HG02623 (cell line): Measurements from ENCODE around the gene MKS1.

ENCODE experiments used
- ATAC-seq: cut with Tn5 transposase; IDR thresholded peaks from one replicate; pipeline ENCODE4 v1.9.1; 2021; ENCODE audit warnings: moderate library complexity; ENCODE audit not compliant: unreplicated experiment

Gene MKS1

DNA sequence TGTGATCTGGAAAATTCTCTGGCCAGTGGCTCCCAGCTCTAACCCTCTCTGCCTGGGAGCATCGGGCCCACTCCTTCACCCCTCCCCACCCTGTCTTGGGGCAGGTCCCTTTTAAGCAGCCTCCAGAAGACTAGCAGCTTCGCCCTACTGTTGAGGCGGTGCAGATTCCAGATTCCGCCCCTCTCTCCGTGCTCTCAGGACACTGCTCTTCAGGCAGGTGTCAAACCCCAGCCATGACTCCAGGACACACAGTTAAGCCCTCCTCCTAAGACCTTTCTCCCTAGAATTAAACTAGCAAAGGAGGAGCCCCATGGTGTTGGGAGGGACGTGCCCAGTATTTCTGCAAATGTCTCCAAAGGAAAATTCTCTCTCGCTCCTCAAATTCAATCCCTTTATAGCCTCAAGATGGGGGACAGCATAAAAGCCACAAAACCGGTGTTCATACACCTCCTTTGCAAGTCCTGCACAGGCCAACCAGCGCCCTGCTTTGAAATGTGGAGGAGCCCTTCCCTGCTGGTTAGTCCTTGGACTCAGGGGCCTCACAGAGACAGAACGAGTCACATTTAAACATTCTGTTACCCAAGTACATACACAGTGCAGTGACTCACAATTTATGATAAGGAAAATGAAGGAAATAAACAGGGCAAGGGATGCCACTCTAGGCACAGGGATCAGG, 26.5 kb upstream of the MKS1 start:
- no peak for ATAC-seq

DNA sequence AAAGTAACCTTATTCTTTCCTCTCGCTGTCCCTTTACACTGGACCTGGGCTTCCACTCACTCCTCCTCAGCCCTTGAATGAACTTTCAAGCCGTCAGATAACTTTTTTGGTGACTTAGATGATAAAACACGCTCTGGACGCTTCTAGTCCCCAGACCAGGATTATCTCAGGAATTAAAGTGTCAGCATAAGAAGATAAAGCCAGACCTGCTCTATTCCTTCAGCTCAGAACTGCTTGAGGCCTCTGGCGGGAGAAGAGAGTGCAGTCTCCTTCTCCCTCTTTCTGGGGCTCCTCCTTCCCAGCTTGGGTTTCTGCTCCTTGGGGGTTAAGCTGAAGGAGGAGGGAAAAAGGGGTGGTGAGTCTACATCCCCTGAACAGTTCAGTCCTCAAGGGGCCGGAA, 25.9 kb upstream of the MKS1 start:
- ATAC-seq, result no peak

DNA sequence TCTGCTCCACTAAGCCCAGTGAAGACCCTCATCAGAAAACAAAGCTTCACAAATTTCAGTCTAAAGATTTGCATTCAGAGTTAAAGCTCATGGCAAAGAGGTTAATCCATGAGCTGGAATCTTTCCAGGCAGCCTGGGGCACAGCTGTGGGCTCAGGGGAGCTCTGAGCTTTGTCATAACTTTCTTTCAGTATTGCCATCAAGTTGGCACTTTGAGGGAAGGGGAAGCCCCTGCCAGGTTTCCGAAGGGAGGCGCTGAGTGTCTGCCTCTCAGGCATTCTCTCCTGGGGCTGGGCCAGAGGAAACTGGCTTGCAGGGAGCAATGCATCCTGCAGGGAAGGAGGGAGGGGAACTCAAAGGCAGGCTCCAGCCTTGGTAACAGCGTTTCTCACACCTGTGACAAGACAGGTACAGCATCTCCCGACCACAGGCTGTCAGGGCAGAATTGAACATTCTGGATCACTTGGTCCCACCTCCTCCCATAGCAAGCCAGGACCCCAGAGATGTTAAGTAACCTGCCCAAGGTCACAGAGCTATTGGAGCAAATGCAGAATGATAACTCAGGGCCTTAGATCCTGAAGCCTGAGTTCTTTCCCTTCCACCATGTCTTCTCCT, 23.2 kb upstream of the MKS1 start:
- no peak for ATAC-seq

DNA sequence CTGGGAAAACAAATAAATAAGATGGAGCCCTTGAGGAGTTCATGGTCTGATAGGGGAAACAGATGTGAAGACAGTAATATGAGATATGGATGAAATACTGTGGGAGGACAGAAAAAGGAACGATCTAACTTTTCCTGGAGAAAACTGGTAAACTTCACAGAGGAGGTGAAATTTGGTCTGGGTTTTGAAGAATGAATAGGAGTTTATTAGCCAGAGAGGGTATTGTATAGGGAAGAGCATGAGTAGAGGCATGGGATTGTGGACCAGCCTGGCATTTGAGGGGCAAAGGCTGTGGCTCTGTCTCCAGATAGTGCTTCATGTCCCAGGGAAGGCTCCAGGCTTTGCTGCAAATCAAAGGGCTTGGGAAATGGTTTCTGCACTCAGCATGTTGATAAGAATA, 20.9 kb upstream of the MKS1 start:
- ATAC-seq, result no peak

DNA sequence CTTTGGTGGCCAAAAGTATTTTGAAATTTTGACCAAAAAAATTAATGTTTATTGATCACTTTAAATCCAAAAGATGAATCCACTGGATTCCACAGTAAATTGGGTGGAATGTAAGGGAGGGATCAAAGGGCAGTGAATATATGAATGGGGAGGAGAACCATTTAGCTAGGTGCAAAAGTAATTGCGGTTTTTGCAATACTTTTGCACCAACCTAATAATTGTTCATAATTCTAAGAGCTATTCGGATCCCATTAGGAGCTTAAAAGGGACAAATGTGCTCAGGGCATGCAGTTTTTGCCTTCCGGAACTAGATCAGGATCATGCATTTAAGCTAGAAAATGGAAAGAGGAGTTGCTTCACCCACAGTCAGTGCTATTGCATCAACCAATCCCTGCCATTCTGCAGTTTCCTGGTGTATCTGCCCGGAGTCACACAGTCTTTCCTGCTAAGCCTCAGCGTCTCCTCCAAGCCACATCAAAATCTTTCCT, 19.1 kb upstream of the MKS1 start, which contains the start of gene LPO:
Gene LPO, plus strand, starts transcription at position 438 of the 488 bp plus-strand sequence. CDS start 4,396 bp downstream, outside the sequence.
- ATAC-seq, result no peak

DNA sequence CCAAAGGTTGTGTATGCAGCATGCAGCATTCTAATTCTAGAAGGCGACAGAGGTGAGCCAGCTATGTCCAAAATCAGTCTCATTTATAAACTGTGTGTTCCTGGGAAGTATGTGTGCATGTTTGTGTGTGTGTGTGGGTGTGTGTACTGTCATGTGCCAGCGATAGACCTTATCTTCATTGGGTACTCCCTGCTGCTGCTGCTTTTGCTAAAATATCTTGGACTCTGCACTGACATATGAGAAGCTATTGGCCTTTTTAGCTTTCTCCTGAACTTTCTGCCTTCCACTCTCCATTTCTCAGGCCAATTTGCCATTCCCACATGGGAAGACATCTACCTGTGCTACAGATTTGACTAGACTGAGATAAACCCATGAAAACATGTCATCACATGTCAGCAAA, 17.3 kb upstream of the MKS1 start:
- no peak for ATAC-seq

DNA sequence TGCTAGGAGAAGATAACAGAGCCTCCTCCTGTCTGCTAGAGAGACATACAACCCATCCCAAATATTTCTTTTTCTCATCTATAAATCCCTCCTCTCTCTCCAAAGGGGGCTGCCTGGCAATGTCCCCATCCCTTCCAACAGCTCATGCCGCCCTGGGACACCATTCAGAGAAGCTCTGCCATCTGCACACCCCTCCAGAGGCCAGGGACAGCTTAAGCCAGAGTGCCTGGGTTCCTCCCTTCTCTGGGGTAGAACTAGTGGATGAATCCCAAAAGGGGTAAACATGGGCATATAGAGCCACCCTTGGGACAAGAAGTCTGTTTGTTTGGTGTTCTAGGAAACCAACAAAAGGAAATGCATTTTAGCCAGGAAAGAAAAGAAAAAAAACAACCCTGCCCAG, 16.8 kb upstream of the MKS1 start:
- no peak for ATAC-seq

DNA sequence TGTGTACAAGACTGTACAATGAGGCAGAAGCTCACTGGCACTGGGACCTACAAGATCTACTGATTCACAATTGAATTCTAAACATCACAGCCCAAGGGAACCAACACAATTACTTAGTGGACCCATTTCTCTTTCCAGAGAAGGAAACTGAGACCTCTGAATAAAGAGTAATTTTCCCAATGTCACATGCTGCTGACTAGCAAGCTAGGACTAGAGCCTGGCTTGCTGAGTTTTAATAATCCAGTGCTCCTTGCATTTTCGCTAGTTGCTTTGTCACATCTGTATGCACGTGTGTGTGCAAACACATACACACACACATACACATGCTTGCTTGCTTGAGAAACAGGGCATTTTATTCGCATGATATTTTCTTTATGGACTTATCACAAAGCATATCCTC, 15.5 kb upstream of the MKS1 start:
- ATAC-seq, result no peak

DNA sequence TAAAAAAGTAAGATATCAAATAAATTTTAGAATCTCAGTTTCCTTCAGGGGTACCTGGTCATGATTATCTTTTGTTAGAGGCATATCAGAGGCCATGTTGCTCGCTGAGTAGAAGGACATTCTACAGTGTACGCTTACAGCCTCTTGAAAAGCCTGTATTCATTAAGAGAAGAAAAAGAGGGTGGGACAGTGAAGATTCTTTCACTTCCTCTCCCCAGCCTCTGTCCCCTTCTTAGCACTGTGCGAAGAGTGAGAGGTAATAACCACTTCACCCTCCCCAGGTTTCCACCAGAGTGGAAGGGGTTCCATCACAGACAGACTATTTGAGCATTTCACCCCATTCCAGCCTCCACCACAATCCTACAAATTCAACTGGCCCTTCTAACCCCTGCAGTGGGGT, 14.5 kb upstream of the MKS1 start:
- ATAC-seq, result no peak

DNA sequence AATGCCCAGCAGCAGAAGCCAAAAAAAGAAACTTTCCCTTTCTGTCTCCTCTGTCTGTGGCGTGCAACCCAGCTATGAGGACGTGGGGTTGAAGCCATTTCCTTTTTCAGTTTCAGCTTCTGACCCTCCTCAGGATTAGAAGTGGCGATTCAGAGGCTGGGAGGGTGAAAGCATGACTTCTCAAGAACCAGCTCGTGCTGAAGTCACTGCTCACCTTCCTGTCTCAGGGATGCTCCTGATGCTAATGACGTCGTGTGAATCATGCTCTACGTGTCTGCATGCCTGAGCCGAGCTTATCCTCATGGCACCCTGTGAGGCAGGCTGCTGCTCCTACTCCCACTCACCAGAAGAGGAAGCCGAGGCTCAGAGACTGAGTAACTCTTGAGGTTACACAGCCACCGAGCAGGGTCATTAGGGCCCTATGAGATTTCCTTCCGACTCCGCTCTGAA, 13.7 kb upstream of the MKS1 start:
- peak; percentile 76 for ATAC-seq

DNA sequence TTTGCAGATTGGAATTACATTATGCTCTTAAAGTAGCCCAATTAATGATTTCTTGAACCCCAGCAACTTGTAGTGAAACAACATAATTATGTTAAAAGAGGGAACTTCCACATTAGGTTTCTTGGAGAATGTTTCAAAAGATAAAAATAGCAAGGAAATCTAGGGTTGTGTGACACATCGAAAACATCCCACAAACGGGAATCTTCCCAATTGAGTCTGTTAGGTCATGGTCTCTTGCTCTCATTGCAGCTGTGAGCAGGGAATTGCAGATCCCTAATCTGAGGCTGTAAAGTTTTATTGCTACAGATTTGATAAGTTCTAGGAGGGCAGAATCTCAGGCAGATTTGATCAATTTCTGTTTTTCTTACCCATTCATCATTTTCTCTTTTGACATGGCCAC, 12.6 kb upstream of the MKS1 start:
- no peak for ATAC-seq

DNA sequence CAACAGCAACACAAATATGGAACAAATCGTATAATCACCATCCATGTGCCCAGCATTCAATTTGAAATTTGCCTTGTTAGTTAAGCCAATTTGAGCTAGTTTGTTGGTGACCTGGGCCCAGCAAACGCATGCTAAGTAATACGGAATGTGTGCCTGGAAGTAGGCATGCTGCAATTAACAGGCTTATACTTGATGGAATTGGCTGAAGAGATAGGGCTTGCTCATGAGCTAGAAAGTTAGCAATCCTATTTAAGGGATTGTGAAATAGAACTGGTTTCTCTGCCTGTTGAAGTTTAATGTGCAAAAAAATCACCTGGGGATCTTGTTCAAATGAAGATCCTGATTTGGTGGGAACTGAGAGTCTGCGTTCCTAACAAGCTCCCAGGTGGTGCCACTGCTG, 10.8 kb upstream of the MKS1 start:
- ATAC-seq, result no peak

DNA sequence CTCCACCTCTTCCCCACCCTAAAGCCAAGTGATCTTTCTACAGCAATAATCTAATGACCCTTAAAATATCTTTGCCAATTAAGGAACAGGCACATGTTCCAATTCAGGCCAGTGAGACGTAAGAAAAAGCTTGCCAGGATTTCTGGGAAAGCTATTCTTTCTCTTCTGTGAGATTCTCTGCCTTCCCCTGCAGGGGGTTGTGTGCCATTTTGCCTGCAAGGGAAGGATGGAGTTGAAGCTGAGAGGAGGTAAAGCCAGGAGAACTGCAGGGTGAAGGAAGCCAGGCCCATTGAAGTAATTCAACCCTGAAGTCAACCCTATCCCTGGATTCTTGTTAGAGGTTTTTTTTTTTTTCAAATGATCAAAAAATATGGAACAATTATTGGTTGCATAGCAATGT, 10.3 kb upstream of the MKS1 start:
- ATAC-seq, result no peak

DNA sequence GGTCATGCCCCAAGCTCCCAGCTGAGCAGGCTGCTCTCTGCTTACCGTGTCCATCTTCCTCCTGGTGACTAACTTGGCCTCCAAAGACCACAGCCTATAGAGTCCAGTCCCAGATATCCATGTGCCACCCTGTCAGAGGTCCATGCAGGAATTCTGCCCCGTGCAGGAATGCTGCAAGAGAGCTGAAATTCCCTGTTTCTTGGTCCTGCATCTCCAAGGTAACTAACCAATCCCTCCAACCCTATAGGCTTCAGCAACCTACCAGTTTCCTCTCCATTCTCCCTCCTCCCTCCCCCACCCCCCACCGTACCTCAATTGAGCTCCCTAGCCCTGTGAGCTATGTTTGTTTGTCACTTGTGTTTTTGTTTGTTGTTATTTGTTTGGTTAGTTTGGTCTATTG, 9.6 kb upstream of the MKS1 start:
- no peak for ATAC-seq

DNA sequence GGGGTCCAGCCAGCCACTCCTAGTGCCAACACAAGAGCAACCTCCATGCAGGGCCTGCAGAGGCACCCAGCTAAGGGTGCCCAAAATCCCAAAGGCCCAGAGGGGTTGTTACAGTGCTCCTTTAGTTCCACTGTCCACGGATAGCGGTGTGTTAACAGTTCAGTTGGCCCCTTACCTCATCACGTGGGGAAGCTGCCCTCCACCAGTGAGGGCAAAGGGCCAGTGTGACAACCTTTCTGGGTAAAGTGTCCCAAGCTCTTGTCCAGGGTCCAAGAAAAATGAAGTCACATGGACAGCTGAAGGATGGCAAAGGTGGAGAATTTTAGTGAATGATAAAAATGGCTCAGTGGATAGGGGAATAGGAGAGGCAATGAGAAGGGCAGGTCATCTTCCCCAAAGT, 8.7 kb upstream of the MKS1 start:
- ATAC-seq, result no peak

DNA sequence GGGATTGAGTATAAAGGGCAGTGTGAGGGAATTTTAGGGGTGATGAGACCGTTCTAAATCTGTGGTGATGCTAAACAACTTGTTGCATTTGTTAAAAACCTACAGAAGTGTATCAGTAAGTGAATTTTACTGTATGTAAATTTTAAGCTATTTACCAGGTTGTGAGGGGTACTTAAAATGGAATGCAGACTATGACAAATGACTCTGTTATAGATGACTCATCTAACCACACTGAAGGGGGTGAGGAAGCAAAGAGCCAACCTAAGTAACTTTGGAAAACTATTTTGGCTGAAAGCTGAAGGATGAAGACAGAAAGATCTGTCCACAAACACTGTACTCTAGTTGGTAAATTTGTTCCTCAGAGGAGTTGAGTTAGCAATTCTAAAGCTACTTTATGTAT, 5.3 kb upstream of the MKS1 start:
- no peak for ATAC-seq

DNA sequence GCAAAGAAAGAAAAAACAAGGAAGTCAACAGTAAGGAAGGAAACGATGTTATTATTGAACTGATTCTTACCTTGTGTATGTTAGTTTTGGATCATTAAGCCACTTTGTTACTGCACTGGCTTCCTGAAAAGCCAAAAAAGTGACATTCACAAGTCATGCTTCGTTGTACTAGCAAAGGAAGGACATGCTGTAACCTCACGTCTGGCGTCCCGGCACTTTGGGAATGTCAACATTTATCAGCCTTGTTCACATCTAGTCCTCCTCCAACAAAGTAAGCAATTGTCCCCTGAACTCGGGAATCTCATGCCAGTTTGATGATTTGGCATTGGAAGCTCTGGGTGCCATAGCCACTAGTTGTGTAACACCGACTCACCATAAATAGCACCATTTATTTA, 731 bp upstream of the MKS1 start:
- ATAC-seq, result no peak

DNA sequence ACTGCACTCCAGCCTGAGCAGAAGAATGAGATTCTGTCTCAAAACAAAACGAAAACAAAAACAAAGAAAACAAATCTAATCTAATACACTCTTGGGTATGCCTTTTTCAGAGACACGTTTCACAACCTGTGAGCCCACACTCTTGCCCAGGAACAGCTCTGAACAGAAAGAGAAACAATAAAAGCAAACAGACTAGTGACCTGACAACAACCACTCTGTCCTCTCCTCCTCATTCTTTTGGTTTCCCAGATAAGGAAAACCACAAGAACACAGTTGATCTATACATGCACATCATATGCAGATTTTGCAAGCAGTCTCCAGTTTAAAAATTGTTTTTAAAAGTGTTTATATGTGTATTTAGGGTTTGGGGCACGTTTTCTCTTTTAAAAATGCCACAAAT, 1.3 kb downstream of the MKS1 start:
- ATAC-seq, result no peak

DNA sequence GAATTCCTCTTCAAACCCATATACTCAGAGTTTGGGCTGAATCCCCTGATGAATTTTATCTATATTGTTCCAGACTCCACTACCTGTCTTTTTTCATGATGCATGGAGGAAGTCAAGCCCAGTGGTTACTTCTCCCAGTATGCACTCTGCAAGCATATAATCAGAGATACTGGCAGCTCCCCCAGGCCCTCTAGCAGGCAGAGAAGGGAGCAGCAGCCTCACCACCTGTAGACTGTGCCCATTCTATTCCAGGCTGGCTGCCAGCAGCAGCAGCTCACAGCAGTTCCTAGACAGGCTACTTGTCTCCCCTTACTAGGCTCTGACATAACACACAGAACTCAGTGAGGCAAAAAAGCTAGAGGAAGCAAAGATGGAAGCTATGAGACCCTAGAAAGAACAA, 3.4 kb downstream of the MKS1 start:
- ATAC-seq, result no peak

DNA sequence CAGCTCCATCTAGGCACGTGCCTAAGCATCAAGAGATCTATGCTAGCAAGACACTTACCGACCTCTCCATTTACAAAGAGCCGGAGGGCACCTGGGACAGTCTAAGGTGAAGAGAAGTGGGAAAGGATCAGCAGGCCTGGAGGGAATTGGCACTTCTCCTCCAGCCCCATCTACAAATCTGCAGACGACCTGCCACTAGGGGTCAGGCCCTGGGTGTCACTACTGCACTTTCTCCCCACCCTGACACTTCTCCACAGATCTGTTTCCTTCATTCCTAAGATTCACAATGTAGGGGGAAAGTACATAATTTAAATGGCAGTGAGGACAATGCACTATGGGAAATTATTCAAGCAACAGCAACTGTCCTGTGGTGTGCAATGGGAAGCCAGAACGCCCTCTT, 8.1 kb downstream of the MKS1 start:
- ATAC-seq, result no peak

DNA sequence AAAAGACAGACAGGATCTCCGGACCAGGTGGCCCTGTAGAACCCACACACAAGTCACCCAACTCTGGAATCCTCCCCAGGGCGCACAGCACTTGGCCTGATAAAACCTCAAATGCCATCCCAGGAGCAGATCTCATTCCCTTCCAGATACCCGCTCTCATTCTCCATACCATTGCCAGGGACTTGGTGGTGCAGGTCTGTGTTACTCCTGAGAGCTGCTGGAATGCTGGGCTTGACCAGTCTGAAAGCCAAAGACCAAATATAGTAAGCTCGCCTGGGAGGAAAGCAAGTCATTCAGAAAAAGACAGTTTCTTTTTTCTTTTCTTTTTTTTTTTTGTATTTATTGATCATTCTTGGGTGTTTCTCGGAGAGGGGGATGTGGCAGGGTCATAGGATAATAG, 10.7 kb downstream of the MKS1 start:
- no peak for ATAC-seq

DNA sequence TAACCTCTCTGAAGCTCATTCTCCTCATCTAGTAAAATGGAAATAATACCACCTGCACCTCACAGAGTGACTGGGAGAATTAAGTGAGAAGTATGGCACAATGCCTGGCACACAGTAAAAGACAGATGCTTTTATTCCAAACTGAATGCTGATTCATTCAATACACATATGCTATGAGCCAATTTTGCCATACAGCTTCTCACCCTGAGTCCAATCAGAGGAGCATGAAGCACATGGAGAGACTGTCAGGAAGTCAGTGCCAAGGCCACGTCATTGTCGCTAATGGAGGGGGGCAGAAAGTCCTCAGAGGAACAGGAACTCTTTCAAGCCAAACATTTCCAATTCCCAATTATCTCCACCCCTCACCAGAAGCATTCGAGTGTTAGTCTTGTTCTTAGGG, 11.6 kb downstream of the MKS1 start:
- no peak for ATAC-seq

DNA sequence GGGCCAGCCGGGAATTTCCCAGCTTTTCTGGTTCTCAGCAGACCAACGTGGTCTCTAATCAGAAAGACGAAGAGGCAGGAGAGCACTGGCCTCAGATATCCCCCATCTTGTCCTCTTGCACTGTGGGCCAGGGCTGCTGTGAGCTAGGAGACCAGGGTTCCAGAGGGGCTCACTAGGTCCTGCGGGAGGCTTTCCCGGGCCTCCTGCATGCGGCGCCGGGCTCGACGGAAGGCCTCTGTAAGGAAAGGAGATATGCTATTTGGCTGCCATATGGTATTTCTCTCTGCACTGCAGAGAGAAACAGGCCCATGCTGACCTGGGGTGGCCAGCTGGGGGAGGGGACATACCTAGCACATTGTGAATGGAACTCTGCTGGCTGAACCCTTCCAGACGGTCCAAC, 13.1 kb downstream of the MKS1 start:
- no peak for ATAC-seq
